Left kidney (tissue), 2 donors: Measurements from ENCODE around the gene CTRB1. TPM values are rescaled to one million over a fixed set of nuclear protein-coding genes. Genes with fewer than 3 reads are reported as not detected.
"Not testable (repeated sequence)": the region's sequence is repeated elsewhere in the genome, so short reads cannot be mapped to it uniquely, and the experiment has no call there.

Experiments
- DNase-seq: peaks from one replicate; pipeline ENCODE4 v3.0.0-alpha.2; 2013
- polyA plus RNA-seq: library from polyadenylated mRNA; unstranded; fragments of 120-200 nt; gene quantifications from one replicate; pipeline ENCODE4 v1.2.1, GENCODE V29; 2013; ENCODE audit not compliant: insufficient read length

Gene CTRB1
- polyA plus RNA-seq, 1 donor, result 0.18 TPM

DNA sequence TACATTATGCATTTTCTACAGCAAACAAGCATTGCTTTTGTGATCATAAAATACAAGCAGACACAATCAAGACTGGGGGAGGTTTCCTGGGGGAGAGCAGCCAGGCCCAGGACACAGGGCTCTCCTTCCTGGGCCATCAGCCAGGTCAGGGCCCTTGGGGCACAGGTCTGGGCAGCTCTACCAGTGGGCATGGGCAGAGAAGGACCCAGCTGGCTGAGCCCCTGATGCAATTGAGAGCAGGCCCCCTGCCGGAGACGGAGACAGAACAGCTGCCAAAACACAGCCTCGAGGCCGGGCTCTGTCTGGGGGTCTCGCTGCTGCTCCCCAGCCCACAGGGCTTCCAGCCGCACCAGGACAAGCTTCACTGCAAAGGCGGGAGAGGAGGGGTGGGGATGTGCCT is 21.8 kb downstream of the CTRB1 start:
- DNase-seq, result not testable (repeated sequence)

DNA sequence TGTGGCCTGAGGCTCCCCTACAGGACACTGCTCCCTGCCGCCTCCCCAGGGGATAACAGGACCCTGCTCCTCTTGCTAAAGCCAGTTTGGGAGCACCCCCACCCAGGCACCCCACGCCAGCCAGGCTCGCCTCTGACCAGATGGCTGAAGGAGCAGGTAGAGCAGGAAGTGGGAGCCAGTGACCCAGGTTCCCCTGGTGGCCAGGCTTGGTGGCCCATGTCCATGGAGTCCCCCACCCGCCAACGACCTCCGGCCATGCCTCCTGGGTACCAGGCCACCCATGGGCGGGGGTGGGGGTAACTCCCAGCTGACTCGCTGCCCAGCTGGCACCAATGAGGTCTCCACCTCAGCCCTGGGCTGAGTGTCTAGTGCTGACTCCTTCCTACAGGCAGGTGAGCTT is 22.6 kb downstream of the CTRB1 start:
- DNase-seq, result no peak

GRCh38 chr16:75241955-75242354 is 23.2 kb downstream of the CTRB1 start:
- DNase-seq, result no peak

DNA sequence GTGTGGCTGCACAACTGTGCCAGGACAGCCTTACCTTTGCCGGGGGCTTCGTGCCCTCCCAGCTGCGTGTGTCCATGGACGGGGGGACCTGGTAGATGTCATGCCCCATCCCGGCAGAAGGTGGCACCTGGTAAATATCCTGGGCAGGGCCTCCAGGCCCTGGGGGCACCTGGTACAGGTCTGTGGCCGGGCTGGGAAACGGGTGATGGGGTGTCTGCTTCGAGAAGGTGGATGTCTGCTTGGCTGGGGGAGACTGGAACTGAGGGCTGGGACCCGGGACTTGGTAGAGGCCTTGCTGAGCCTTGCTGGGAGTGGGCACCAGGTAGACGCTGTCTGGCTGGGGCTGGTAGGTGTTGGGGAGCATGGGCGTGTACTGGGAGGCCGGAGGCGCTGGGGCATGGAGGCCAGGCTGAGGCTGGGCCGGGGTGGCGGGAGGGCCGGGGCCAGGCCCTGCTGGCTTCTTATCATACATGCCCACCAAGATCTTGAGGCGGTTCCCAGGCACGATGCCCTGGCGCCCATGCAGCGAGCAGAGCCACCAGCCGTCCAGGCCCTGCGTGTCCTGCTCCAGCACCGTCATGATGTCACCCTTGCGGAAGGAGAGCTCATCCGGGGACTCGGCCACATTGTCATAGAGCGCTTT is 23.8 kb downstream of the CTRB1 start:
- not testable (repeated sequence) for DNase-seq

DNA sequence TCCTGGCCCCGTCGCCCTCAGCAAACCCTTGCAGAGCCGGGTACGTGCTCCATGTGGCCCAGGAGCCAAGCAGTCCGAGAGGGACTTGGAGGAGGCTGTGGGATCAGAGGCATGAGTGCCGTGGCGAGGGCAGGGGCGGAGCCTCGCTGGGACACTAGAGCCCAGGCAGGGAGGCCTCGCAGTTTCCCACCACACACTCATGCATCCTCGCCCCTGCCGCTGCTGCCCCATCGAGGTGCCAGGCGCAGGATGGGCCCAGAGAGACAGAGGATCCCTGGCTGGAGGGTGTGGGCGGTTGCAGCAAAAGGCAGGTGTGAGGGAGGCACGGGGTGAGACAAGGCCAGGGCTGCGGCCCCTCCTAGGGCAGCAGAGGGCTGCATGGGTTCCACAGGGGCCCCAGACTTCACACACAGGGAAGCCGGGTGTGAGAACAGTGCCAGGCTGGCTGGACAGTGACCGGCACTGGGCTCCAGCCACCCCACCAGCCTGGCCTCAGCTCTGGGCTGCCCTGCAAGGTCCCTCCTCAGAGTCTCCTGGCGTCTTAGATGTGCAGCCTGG is 25.0 kb downstream of the CTRB1 start:
- no peak for DNase-seq

GRCh38 chr16:75244225-75244809 is 25.5 kb downstream of the CTRB1 start:
- DNase-seq, result no peak

DNA sequence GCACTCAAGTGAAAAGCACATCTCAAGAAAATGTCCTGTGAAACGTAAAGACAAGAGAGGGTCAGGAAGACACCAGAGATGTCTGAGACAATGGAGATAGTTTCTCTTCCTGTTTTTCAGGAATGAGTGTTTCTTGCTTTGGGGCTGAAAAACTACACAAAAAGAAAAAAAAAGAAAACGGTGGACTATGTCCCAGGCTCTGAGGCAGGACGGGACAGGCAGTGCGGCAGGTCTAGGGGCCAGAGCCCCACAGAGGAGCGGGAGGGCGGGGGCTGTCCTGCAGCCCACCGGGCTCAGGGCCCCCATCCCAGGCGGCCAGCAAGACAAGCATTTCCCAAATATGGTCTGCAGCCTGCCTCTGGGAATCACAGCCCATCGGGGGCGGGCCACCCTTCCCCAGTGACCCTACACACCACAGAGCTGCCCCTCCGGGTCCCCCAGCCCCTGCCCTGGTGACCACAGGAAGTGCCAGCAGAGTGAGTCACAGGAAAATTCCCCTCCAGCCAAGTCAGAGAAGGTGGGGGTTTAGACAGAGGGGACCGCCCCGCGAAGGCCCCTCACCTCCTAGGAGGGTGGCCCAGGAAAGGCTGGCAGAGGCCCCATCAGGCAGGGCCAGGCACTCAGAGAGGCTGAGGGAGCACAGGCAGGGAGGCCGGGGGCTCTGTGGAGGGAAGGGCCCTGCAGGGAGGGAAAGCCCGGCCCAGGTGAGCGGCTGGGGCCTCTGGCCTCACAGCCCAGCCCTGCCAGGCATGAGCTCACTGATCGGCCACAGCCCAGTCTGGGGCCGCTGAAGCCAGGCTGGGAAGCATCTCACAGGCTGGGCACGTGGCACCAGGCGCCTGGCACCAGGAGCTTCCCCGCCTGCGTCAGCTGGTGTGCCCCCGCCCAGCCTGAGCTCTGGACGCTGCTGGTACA is 26.3 kb downstream of the CTRB1 start:
- DNase-seq, result no peak

DNA sequence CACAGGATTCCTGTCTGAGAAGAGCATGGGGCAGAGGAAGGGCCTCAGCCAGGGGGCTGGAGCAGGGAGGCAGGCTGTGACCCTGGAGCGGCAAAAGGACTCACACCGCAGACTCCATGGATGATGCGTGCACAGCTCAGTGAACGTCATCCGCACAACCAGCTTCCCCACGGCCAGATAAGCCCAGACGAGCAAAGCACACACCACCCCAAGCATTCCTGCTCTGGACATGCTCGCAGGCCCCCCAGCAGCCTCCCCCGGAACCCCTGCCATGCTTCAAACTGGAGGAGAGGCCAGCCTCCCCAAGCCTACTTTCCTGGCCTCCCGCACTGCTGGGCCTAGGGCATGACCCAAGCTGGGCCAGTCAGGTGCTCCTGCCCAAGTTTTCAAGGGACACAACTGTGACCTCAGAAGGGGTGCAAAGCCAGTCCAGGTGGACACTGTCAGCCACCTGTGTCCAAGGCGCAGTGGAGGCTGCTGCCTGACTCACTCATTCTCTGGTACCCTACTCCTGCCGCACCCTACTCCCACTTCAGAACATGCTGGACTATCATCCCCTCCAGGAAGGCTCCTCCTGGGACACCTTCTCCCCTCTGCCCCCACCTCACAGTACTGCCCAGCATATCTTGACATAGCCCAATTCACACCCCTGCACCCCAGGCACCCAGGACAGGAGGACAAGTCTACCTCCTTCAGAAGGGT is 27.9 kb downstream of the CTRB1 start:
- DNase-seq, result no peak

DNA sequence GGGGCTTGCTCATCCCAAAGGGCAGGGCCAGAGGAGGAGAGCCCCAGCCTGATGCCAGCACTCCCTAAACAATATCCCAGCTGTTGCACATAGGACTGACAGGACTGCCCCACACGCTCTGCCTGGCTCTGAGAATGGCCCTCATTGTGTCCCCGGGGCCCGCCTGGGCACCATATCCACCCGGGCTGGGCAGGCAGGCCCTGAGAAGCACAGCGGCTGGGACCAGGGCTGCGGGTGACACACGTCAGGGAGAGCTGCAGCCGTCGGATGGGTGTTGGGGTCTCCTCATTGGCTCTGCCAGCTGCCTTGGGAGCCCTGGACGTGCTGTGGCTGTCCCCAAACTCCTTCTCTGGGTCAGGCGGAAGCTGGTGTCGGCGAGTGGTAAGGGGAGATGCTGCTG is 28.5 kb downstream of the CTRB1 start:
- no peak for DNase-seq

- DNase-seq, result no peak
Measured at GRCh38 chr16:75248142-75248535, 29.4 kb downstream of the CTRB1 start.

DNA sequence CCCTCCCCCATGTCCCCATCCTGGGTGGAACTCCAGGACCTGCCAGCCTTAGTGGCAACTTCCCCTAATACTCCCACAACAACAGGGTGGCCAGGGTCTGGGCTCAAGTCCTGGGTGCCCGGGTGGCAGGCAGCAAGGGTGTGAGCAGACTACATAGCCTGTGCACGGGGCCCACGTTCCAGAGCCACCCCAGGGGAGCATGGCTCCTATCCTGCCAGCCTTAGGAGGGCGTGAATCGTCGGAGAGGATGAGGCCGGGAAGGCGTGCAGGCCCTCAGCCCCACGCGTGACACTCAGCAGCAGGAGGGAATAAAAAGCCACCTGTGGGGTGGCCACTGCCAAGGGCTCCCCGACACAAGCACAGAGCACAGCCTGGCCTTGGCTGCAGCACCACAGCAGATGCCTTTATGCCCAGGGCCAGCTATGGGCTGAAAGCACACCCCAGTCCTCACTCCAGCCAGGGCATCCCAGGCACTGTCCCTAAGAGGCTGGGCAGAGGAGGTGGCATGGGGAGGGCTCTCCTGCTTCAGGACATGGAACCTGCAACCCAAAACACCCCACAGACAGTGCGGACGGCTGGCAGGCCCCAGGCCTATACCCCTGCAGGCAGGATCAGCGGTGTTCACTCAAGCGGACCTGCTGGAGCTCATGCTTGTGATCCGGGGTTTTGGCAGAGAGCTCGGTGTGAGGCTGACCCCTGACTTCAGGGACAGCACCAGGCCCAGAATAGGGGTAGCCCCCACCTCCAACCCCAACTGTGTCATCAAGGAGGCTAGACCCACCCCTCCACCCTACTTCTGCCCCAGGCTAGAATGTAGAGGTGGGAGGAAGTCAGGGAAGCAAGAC is 30.0 kb downstream of the CTRB1 start:
- no peak for DNase-seq

GRCh38 chr16:75249441-75249840 is 30.7 kb downstream of the CTRB1 start:
- no peak for DNase-seq

DNA sequence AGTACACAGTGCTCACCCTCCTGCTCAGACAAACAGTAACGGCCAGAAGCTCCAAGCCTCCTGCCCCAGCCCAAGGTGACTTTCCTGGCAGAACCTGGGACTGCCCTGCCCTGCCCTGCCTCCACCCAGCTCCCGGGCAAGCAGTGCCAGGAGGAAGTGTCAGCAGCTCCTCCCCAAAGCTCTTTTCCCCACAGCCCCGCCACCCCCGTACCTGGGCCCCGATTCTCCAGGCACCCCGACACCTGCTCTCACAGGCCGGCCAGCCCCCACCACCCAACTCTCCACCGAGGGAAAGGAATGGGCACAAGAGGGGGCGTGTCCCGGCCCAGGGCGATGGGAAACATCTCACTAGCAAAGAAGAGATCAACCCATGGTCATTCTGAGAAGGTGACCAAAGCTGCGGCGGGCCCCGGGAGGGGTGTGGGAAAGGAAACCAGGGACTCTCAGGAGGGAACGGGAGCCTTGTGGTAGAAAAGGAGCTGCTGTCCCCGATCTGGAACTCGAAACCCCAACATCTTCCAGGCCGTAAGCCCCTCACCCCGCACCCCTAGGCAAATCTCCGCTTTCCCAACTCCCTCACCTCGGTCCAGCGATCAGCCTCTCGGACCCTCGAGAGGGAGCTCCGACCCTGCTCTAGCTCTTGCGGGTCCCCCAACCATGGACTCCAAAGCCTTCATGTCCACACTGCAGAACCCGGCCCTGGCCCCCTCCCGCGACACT is 31.5 kb downstream of the CTRB1 start:
- no peak for DNase-seq

GRCh38 chr16:75250809-75251279 is 32.1 kb downstream of the CTRB1 start:
- DNase-seq, result no peak

DNA sequence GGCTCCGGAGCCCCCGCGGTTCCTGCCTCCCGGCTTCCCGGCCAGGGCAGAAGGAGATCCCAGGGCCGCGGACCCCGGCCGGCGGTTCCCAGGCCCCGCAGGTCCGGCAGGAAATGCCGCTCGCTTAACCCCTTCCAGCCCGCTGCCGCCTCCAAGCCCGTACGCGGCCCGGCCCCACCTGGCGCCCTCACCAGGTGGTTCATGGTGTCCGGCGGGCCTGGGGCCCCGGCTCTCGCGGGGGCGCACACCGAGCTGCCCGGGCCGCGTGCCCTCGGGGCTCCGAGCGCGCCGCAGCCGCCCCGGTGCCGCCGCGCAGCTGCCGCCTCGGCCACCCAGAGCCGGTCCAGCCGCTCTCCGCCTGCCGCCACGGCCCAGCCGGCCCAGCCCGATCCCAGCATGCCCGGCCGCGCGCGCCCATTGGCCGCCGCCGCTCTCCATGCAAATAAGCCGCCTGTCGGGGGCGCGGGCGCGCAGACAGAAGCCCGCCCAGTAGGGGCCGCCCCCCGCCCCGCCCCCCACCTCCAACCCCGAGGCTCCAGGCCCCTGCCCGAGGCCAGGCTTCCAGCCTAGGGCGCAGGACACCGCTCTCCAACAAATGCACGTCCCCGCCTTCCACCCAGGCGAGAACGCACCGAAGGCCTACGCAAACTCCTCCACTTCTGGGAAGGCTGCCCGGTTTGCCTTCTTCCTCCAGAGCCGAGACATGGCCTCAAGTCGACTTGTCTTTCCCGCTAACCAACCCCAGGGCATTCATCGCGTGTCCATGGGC is 32.7 kb downstream of the CTRB1 start, which contains the start of gene BCAR1:
TSS of gene BCAR1 (minus strand) at position 345 of the 769 bp plus-strand sequence. CDS start at position 203, 142 bp downstream.
- DNase-seq, result peak; percentile 86

DNA sequence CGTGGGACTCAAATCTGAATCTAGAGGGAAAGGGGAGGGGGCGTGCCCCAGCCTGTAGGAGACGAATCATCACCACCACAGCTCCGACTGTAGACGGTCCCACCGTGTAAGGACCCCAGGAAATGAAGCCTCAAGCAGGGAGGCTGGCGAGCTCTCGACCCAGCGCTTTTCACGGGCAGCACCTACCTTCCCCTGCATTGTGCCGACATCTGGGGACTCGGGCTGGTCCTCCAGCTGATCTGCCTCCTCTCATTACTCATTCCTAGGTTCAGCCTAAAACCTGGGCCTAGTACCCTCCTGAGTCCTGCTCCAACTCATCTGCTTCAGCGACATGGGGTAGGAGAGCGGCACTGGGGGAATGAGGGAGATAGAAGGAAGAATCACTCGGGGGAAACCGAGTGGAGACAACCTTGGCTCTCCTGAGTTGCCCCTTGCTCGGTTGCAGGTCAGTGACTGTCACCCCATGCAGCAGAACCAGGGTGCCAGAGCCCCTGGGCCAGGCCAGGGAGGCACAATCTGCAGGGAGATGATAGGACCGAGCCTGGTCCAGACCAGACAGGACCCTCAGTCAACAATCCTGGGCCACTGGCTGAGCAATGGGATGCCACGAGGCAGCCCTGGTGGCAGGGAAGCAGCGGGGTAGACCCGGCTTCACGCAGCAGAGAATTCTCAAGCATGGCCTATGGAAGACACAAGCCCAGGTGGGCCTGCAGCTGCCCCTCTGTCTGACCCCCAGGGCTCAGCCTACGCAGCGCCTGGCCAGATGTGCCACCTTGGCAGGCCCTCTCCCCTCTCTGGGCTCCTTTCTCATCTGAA is 33.5 kb downstream of the CTRB1 start:
- no peak for DNase-seq

DNA sequence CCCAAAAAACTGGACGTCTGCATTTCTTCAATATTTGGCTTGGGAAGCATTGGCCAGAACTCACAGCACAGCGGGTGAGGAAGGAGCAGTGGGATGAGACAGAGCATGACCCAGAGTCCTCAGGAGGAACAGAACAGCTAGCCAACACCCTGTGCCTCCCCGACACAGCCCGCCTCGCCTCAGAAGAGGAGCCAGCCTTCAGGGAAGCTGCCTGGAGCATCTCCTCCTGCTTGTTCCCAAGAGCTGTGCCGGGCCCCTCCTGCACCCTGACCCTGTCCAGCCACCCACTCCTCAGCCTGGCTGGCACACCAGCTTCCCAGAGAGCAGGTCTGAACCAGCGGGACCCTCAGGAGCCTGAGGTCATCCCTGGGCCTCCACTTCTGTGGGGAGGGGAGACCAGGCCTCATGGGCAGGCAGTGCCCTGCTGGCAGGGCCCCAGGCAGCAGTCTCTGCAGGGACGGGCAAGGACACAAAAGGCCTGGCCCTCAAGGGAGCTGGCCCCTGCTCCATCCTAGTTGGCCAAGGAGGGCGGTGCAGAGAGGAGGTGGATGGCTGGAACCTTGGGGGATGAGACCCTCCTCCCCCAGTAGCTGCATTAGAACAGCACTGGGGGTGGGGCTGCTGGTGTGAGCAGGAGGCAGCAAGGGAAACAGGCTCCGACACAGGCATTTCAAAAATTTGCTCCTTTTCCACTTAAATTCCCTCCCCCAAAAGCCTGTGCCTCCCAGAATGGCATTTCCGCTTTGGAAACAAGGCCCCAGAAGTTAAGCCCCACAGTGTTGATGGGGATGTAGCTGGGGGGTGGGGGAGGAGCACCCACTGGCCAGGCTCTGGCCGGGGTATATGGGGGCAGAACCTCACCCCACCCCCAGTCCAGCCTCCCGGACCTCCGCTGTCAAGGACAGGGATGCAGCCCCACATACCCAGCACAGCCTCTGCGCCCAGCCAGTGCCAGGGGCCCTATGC is 34.4 kb downstream of the CTRB1 start:
- no peak for DNase-seq
